Activated CD8-positive, alpha-beta memory T cell treated with anti-CD3 and anti-CD28 coated beads, Interleukin-2, amount 10 ng/mL, durations not matched to agents 7 days and 5 days (primary cell): ENCODE data around the gene CACNA1C. TPM values are rescaled to one million over a fixed set of nuclear protein-coding genes. Genes with fewer than 3 reads are reported as not detected.
"Not testable (repeated sequence)": the region's sequence is repeated elsewhere in the genome, so short reads cannot be mapped to it uniquely, and the experiment has no call there.

Experiments used
- ATAC-seq: fragments of 150-1000 bp; cut with Tn5 transposase; one replicate; pipeline ENCODE4 v1.10.0; 2021; ENCODE audit warnings: moderate library complexity
- CTCF ChIA-PET: fragments of 350-600 bp; sonication (Branson Sonifier 250); formaldehyde crosslinking; loops from one replicate; lab custom pipeline; 2021; ENCODE audit warnings: antibody characterized with exemption; lab: Charles Lee
- DNase-seq: peaks from one replicate; pipeline ENCODE4 v3.0.0-alpha.2; 2020
- H3K27ac Mint-ChIP-seq: one replicate; pipeline ENCODE4 v1.8.0; 2021; ENCODE audit warnings: mild to moderate bottlenecking, mixed read lengths
- H3K27me3 Mint-ChIP-seq: one replicate; pipeline ENCODE4 v1.8.0; 2021; ENCODE audit warnings: mixed read lengths
- H3K36me3 Mint-ChIP-seq: one replicate; pipeline ENCODE4 v1.8.0; 2021; ENCODE audit warnings: mild to moderate bottlenecking, mixed read lengths
- H3K4me1 Mint-ChIP-seq: one replicate; pipeline ENCODE4 v1.8.0; 2021; ENCODE audit warnings: mixed read lengths
- H3K4me3 Mint-ChIP-seq: one replicate; pipeline ENCODE4 v1.8.0; 2021; ENCODE audit warnings: mild to moderate bottlenecking, moderate library complexity, mixed read lengths
- H3K9me3 Mint-ChIP-seq: one replicate; pipeline ENCODE4 v1.8.0; 2022; ENCODE audit warnings: low read depth, mixed read lengths
- total RNA-seq, 2 experiments: library from RNA; stranded (reverse); gene quantifications; one replicate each; pipeline ENCODE4 v1.2.3, GENCODE V29; 2021

The CACNA1C gene
- total RNA-seq, 2 experiments from 2014 or later, result 0.14 to 0.26 TPM

GRCh38 chr12:2095878-2096277 lies 43.1 kb downstream of the CACNA1C start:
- no peak for DNase-seq
- CTCF ChIA-PET, result no interaction called here
- Mint-ChIP-seq H3K4me1 (no peaks in the 10 kb centered on the region), H3K36me3 (no peaks in the 10 kb centered on the region), H3K9me3 (no peaks in the 10 kb centered on the region), H3K4me3 (no peak overlapping the region), H3K27me3 (peaks cover 4% of the 10 kb centered on the region), H3K27ac (no peak overlapping the region)
- ATAC-seq, result no peak

- H3K36me3 Mint-ChIP-seq, result no peaks in the 10 kb centered on the region
- ATAC-seq, result no peak
- H3K27ac Mint-ChIP-seq, result no peak overlapping the region
- H3K4me3 Mint-ChIP-seq, result no peak overlapping the region
- CTCF ChIA-PET, result no interaction called here
- no peaks in the 10 kb centered on the region for H3K9me3 Mint-ChIP-seq
- H3K27me3 Mint-ChIP-seq, result peaks cover 4% of the 10 kb centered on the region
- DNase-seq, result no peak
- H3K4me1 Mint-ChIP-seq, result no peaks in the 10 kb centered on the region
These were observed 44.8 kb downstream of the CACNA1C start for GRCh38 chr12:2097617-2098016.

GRCh38 chr12:2098852-2099251 lies 46.1 kb downstream of the CACNA1C start:
- ATAC-seq (no peak), DNase-seq (no peak)
- H3K27me3 Mint-ChIP-seq, result peaks cover 4% of the 10 kb centered on the region
- no peak overlapping the region for H3K4me3 Mint-ChIP-seq
- H3K9me3 Mint-ChIP-seq, result no peaks in the 10 kb centered on the region
- no peaks in the 10 kb centered on the region for H3K4me1 Mint-ChIP-seq
- H3K36me3 Mint-ChIP-seq, result no peaks in the 10 kb centered on the region
- no peak overlapping the region for H3K27ac Mint-ChIP-seq
- CTCF ChIA-PET, result no interaction called here

GRCh38 chr12:2099595-2099994 lies 46.8 kb downstream of the CACNA1C start:
- H3K27ac Mint-ChIP-seq, result no peak overlapping the region
- CTCF ChIA-PET, result no interaction called here
- H3K4me3 Mint-ChIP-seq, result no peak overlapping the region
- H3K9me3 Mint-ChIP-seq, result no peaks in the 10 kb centered on the region
- no peak for ATAC-seq
- H3K36me3 Mint-ChIP-seq, result no peaks in the 10 kb centered on the region
- H3K4me1 Mint-ChIP-seq, result no peaks in the 10 kb centered on the region
- peaks cover 4% of the 10 kb centered on the region for H3K27me3 Mint-ChIP-seq
- no peak for DNase-seq

- DNase-seq (no peak), ATAC-seq (no peak)
- Mint-ChIP-seq H3K4me1 (no peaks in the 10 kb centered on the region), H3K36me3 (no peaks in the 10 kb centered on the region), H3K4me3 (no peak overlapping the region), H3K9me3 (no peaks in the 10 kb centered on the region), H3K27me3 (peaks cover 4% of the 10 kb centered on the region), H3K27ac (no peak overlapping the region)
- CTCF ChIA-PET, result no interaction called here
These were observed 48.6 kb downstream of the CACNA1C start for GRCh38 chr12:2101359-2101758.

GRCh38 chr12:2101771-2102170 lies 49.0 kb downstream of the CACNA1C start:
- CTCF ChIA-PET, result no interaction called here
- Mint-ChIP-seq H3K27me3 (peaks cover 4% of the 10 kb centered on the region), H3K4me1 (no peaks in the 10 kb centered on the region), H3K27ac (no peak overlapping the region), H3K4me3 (no peak overlapping the region), H3K9me3 (no peaks in the 10 kb centered on the region), H3K36me3 (no peaks in the 10 kb centered on the region)
- no peak for ATAC-seq
- DNase-seq, result no peak

GRCh38 chr12:2102736-2103135 lies 49.9 kb downstream of the CACNA1C start:
- not testable (repeated sequence) for ATAC-seq

GRCh38 chr12:2105387-2105786 lies 52.6 kb downstream of the CACNA1C start:
- H3K27ac Mint-ChIP-seq, H3K9me3 Mint-ChIP-seq, H3K27me3 Mint-ChIP-seq, CTCF ChIA-PET, H3K36me3 Mint-ChIP-seq, H3K4me3 Mint-ChIP-seq, H3K4me1 Mint-ChIP-seq, ATAC-seq, DNase-seq: not testable (repeated sequence)

More at GRCh38 chr12:2102736-2103135, 49.9 kb downstream of the CACNA1C start:
- H3K9me3 Mint-ChIP-seq, H3K4me3 Mint-ChIP-seq, H3K36me3 Mint-ChIP-seq, H3K27ac Mint-ChIP-seq, H3K27me3 Mint-ChIP-seq, H3K4me1 Mint-ChIP-seq, CTCF ChIA-PET, DNase-seq: not testable (repeated sequence)

- Mint-ChIP-seq H3K36me3 (no peaks in the 10 kb centered on the region), H3K4me1 (no peaks in the 10 kb centered on the region), H3K27ac (no peak overlapping the region), H3K9me3 (no peaks in the 10 kb centered on the region), H3K4me3 (no peak overlapping the region), H3K27me3 (no peaks in the 10 kb centered on the region)
- no peak for DNase-seq
- CTCF ChIA-PET, result no interaction called here
- ATAC-seq, result no peak
These were observed 55.4 kb downstream of the CACNA1C start for GRCh38 chr12:2108166-2108565.

- CTCF ChIA-PET, result no interaction called here
- H3K9me3 Mint-ChIP-seq, result no peaks in the 10 kb centered on the region
- H3K27ac Mint-ChIP-seq, result no peak overlapping the region
- no peaks in the 10 kb centered on the region for H3K27me3 Mint-ChIP-seq
- DNase-seq (no peak), ATAC-seq (no peak)
- no peaks in the 10 kb centered on the region for H3K4me1 Mint-ChIP-seq
- H3K4me3 Mint-ChIP-seq, result no peak overlapping the region
- H3K36me3 Mint-ChIP-seq, result no peaks in the 10 kb centered on the region
These were observed 56.3 kb downstream of the CACNA1C start for GRCh38 chr12:2108975-2109671.

GRCh38 chr12:2110127-2110526 lies 57.3 kb downstream of the CACNA1C start:
- CTCF ChIA-PET, result no interaction called here
- H3K9me3 Mint-ChIP-seq, result no peaks in the 10 kb centered on the region

GRCh38 chr12:2110849-2111566 lies 58.2 kb downstream of the CACNA1C start:
- Mint-ChIP-seq H3K36me3 (no peaks in the 10 kb centered on the region), H3K9me3 (no peaks in the 10 kb centered on the region), H3K4me3 (no peak overlapping the region), H3K27me3 (no peaks in the 10 kb centered on the region), H3K4me1 (no peaks in the 10 kb centered on the region), H3K27ac (no peak overlapping the region)
- DNase-seq (no peak), ATAC-seq (no peak)
- CTCF ChIA-PET, result no interaction called here

More at GRCh38 chr12:2110127-2110526, 57.3 kb downstream of the CACNA1C start:
- H3K4me1 Mint-ChIP-seq, result no peaks in the 10 kb centered on the region
- ATAC-seq (no peak), DNase-seq (no peak)
- no peak overlapping the region for H3K27ac Mint-ChIP-seq
- no peak overlapping the region for H3K4me3 Mint-ChIP-seq
- no peaks in the 10 kb centered on the region for H3K36me3 Mint-ChIP-seq
- H3K27me3 Mint-ChIP-seq, result no peaks in the 10 kb centered on the region

- no peak for DNase-seq
- Mint-ChIP-seq H3K4me1 (no peaks in the 10 kb centered on the region), H3K36me3 (no peaks in the 10 kb centered on the region), H3K4me3 (no peak overlapping the region), H3K27me3 (no peaks in the 10 kb centered on the region), H3K27ac (no peak overlapping the region), H3K9me3 (no peaks in the 10 kb centered on the region)
- CTCF ChIA-PET, result no interaction called here
- no peak for ATAC-seq
These were observed 59.0 kb downstream of the CACNA1C start for GRCh38 chr12:2111826-2112225.

GRCh38 chr12:2112401-2112800 lies 59.6 kb downstream of the CACNA1C start:
- Mint-ChIP-seq H3K4me1 (no peaks in the 10 kb centered on the region), H3K9me3 (no peaks in the 10 kb centered on the region), H3K36me3 (no peaks in the 10 kb centered on the region), H3K27ac (no peak overlapping the region), H3K4me3 (no peak overlapping the region), H3K27me3 (no peaks in the 10 kb centered on the region)
- CTCF ChIA-PET, result no interaction called here
- ATAC-seq (no peak), DNase-seq (no peak)
